ENCODE measurements around the gene ATP9A.

The ATP9A gene

DNA sequence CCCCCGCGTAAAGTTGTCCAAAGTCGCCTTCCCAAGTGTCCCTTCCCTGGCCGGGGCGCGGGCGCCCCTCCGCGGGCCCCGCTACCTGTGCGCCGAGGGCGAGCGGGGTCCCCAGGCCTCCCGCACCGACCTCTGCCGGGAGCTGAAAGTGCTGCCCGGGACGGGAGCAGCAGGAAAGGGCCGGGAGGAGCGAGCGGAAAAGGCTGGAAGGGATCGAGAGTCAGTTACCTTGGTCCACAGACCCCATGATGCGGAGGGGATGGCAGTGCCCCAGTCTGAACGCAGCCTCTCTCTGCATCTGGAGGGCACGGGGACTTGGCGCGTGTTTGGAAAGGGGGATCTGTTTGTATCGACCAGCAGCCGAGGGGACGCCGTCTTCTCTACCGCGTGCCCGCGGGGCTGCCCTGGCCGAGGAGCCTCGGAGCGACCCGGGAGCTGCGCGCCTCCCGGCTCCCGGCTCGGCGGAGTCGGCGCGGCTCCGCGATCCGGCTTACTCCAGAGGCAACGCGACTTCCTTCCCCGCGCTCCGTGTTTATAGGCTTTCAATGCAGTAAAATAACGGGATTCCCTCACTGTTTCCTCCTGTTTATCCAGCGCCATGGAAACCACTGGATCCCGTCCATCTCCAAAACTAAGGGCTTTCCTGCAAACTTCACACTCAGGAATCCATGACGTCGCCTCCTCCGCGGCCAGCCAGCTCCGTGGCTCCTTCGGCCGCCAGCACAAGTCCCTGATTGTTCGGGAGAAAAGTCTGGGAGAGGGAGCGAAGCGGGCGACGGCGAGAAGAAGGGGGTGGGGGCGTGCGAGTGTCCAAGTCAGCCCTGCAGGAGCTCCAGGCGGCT is 205.6 kb downstream of the ATP9A start:
- H3K4me1 ChIP-seq: peaks cover 11 to 22% (median 16%) of the 10 kb centered on the region in 10 experiments
- peak overlapping the region in 6 of 11 experiments; percentile 12 to 49 (median 20); a peak in 3 of 22 replicates for H3K9ac ChIP-seq
- peaks cover 62 to 81% (median 76%) of the 10 kb centered on the region in 11 experiments for H3K27me3 ChIP-seq
- peaks cover 0 to under 1% (median 0%) of the 10 kb centered on the region in 11 experiments; a peak in 1 of 22 replicates for H3K9me3 ChIP-seq (replicated peaks in 1 of 11)
- H3K27ac ChIP-seq: no peak overlapping the region
- peak overlapping the region; percentile 62 to 96 (median 81) for H3K4me2 ChIP-seq
- no peak for TF ChIP-seq Cebpa-rat (IDR thresholded peaks at IDR 0.05)
- H4K20me1 ChIP-seq: peaks cover 0 to 23% (median 12%) of the 10 kb centered on the region in 11 experiments; a peak in 11 of 22 replicates
- H3K36me3 ChIP-seq: no peaks in the 10 kb centered on the region
- peak overlapping the region; percentile 28 to 63 (median 50) for H3K4me3 ChIP-seq

DNA sequence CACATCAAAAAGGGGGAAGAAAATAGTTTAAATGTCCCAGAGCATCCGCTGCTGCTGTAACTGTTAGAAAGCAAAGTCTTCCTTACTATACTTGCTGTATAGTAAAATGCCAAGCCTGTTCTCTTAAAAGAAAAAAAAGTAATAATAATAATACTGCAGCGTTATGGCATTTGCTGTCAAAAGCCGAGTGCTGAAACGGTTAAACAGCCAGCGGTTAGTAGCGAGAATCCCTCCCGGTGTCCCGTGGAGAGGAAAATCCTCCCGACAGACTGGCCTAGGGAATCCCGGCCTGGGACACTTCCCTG is 206.2 kb downstream of the ATP9A start:
- Histone ChIP-seq H3K4me2 (peak overlapping the region; percentile 62 to 96 (median 81)), H4K20me1 (peaks cover 0 to 23% (median 12%) of the 10 kb centered on the region in 11 experiments; a peak in 11 of 22 replicates), H3K36me3 (no peaks in the 10 kb centered on the region), H3K4me1 (peaks cover 11 to 22% (median 16%) of the 10 kb centered on the region in 10 experiments), H3K9ac (0 out of 22 replicates have a peak overlapping the region, but pooled peaks of 1 of the 11 experiments have one; percentile 13), H3K27ac (no peak overlapping the region), H3K9me3 (replicated peaks in 1 of 11) (no peaks in the 10 kb centered on the region), H3K27me3 (peaks cover 62 to 81% (median 76%) of the 10 kb centered on the region in 11 experiments), H3K4me3 (peak overlapping the region; percentile 28 to 63 (median 50))
- TF ChIP-seq Cebpa-rat (IDR thresholded peaks at IDR 0.05): no peak

DNA sequence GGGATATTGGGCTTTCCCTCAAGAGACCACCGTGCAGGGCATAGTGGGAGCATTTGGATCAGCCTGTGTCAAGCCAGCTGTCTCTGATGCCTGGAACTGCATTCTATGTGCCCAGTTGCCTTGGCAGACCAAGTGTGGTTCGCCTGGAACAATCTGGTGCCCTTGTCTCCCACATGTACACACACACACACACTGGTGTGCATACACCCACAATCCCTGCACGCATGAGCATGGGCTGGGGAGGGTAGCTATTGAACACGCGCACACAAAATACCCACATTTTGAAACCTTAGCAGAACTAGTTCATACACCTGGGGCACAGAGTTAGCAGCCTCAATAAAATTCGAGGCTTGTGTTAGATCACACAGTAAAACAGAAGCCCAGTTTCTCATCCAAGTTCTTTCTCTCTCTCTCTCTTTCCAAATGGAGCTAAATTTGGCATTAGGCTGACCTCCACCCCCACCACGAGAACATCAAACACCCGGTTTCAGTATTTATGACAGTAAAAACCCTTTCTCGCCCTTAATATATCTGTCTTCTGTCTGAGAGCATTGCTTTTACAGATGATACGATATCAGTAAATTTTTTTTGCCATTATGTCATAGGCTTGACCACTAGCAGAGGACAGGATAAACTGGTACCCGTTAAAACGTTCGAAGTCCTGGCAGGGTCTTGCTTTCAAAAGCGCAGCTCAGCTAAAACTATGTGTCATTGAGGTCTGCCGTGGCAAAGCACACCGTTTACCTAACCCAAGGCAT is 207.5 kb downstream of the ATP9A start:
- Histone ChIP-seq H3K27ac (no peak overlapping the region), H3K9ac (no peak overlapping the region), H3K4me3 (no peak overlapping the region), H3K9me3 (replicated peaks in 1 of 11) (peaks cover 0 to 8% (median 0%) of the 10 kb centered on the region in 11 experiments; a peak in 3 of 22 replicates), H3K4me2 (no peak overlapping the region), H3K4me1 (peaks cover 11 to 22% (median 16%) of the 10 kb centered on the region in 10 experiments), H3K27me3 (peaks cover 62 to 74% (median 70%) of the 10 kb centered on the region in 11 experiments), H4K20me1 (peaks cover 0 to 23% (median 12%) of the 10 kb centered on the region in 11 experiments; a peak in 11 of 22 replicates), H3K36me3 (no peaks in the 10 kb centered on the region)
- TF ChIP-seq Cebpa-rat (IDR thresholded peaks at IDR 0.05): no peak

DNA sequence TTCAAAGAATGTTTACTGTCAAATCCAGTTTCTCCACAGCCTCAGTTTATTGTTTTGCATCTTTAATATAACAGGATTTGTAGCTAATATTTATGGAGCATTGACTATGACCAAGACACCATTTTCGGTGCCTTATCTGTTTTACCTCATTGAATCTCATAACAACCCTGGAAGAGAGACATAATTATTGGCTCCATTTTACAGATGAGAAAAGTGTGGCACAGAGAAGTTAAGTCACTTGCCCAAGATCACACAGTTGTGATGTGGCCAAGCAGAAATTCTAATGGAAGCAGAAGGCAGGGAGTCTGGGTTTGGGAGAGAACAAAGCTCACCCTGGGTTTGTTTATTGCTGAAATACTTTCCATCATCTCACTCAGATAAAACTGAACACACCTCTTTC is 208.1 kb downstream of the ATP9A start:
- H4K20me1 ChIP-seq: peaks cover 0 to 23% (median 12%) of the 10 kb centered on the region in 11 experiments; a peak in 11 of 22 replicates
- no peak overlapping the region for H3K4me2 ChIP-seq
- no peak overlapping the region for H3K9ac ChIP-seq
- peaks cover 57 to 67% (median 63%) of the 10 kb centered on the region in 11 experiments for H3K27me3 ChIP-seq
- H3K36me3 ChIP-seq: no peaks in the 10 kb centered on the region
- H3K4me1 ChIP-seq: peaks cover 11 to 22% (median 16%) of the 10 kb centered on the region in 10 experiments
- TF ChIP-seq Cebpa-rat (IDR thresholded peaks at IDR 0.05): no peak
- peaks cover 0 to 14% (median 0%) of the 10 kb centered on the region in 11 experiments; a peak in 3 of 22 replicates for H3K9me3 ChIP-seq (replicated peaks in 1 of 11)
- H3K4me3 ChIP-seq: no peak overlapping the region
- no peak overlapping the region for H3K27ac ChIP-seq

DNA sequence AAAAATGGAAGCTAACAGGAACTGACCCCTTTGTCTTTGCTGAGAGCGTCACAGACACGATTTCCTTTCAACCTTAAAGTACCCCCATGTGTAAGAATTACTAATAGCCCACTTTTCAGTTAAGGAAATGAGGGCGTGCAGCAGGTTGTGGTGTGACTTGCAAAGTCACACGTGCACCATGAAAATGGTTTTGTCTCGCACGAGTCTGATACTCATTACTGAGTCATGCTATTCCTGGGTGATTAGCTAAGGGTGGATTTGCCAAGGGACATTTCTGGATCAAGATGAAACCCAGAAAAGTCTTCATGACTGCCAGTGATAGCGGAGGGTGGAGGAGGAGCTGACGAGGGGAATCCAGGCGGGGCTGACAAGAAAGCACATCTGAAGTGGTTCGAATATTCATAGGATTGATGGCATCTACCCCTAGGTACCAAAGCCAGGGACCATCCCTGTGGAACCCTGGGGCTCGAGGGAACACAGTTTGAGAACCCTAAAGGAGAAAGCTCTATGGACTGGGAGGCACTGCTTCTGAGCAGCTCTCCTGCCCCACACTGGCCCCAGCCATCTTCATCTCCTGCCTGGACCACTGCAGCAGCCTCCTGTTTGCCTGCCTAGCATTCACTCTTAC is 213.5 kb downstream of the ATP9A start:
- no peaks in the 10 kb centered on the region for H3K4me1 ChIP-seq
- H3K9me3 ChIP-seq (replicated peaks in 1 of 11): peaks cover 0 to 14% (median 0%) of the 10 kb centered on the region in 11 experiments; a peak in 3 of 22 replicates
- no peak for TF ChIP-seq Cebpa-rat (IDR thresholded peaks at IDR 0.05)
- no peaks in the 10 kb centered on the region for H4K20me1 ChIP-seq
- H3K4me3 ChIP-seq: no peak overlapping the region
- peaks cover 3 to 13% (median 9%) of the 10 kb centered on the region in 11 experiments; a peak in 21 of 22 replicates for H3K27me3 ChIP-seq
- no peaks in the 10 kb centered on the region for H3K36me3 ChIP-seq
- H3K9ac ChIP-seq: no peak overlapping the region
- no peak overlapping the region for H3K4me2 ChIP-seq
- H3K27ac ChIP-seq: no peak overlapping the region

DNA sequence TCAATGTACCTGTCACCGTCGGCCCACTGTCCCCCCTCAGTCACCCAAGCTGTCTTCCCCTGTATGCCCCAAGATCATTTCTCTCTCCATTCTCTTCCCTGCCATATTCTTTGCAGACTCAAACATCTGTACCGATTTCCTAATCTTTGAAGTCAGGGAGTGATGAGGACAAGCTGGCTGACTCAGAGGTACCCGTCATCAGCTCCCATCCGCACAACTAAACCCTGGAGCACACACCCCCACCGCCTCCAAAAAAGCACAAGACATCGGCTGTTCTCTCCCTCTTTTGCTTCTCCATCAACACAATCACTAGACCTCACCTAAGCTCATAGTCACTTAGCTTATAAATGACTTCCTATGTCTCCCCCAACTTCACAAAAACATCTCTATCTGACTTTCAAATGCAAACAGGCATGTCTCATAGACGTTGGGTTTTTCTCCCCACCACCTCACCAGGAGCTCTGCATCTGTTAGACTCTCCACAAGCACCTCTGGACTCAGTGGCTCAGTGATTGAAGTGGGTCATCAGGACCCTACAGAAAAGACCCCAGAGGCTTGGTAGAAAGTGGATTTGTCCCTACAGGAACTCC is 214.2 kb downstream of the ATP9A start:
- peaks cover 0 to 6% (median 2%) of the 10 kb centered on the region in 11 experiments; a peak in 11 of 22 replicates for H3K27me3 ChIP-seq
- H3K9ac ChIP-seq: no peak overlapping the region
- no peak overlapping the region for H3K4me2 ChIP-seq
- no peaks in the 10 kb centered on the region for H4K20me1 ChIP-seq
- H3K9me3 ChIP-seq (replicated peaks in 1 of 11): peaks cover 0 to 14% (median 0%) of the 10 kb centered on the region in 11 experiments; a peak in 3 of 22 replicates
- no peaks in the 10 kb centered on the region for H3K36me3 ChIP-seq
- H3K27ac ChIP-seq: no peak overlapping the region
- no peak overlapping the region for H3K4me3 ChIP-seq
- no peaks in the 10 kb centered on the region for H3K4me1 ChIP-seq
- no peak for TF ChIP-seq Cebpa-rat (IDR thresholded peaks at IDR 0.05)

DNA sequence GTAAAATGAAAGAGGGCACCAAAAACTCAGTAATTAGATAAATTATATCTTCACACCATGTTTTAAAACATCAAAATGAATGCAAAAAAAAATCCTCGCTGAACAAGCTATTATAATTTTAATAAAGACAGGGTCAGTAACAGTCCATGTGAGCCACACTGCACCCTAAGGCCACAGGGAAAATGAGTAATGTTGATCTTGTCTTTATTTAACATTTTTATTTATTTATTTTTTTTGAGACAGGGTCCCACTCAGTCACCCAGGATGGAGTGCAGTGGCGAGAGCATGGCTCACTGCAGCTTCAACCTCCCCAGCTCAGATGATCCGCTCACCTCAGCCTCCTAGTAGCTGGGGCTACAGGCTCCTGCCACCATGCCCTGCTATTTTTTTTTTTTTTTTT is 217.0 kb downstream of the ATP9A start:
- Histone ChIP-seq H3K9ac (no peak overlapping the region), H3K4me3 (no peak overlapping the region), H3K36me3 (no peaks in the 10 kb centered on the region), H3K9me3 (replicated peaks in 1 of 11) (peaks cover 0 to 11% (median 0%) of the 10 kb centered on the region in 11 experiments; a peak in 3 of 22 replicates), H3K27me3 (no peaks in the 10 kb centered on the region), H3K4me2 (no peak overlapping the region), H3K4me1 (no peaks in the 10 kb centered on the region), H3K27ac (no peak overlapping the region), H4K20me1 (no peaks in the 10 kb centered on the region)
- no peak for TF ChIP-seq Cebpa-rat (IDR thresholded peaks at IDR 0.05)

DNA sequence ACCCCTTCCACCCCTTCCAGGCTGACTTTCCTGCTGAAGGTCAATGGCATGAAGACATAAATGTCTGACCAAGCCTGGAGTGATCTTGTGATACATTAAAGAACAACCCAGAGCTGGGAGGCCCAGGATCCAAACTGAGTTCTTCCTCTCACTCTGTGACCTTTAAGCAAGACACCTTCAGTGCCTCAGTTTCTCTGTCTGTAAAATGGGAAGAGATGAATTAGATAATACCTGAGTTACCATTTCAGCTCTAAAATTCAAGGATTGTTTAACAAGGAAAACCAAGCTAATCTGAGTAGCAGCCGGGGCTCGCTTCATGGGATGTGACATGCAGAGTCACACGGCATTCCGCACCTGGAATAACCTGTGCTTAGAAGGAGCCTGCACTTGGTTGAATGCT is 218.7 kb downstream of the ATP9A start:
- no peak for TF ChIP-seq Cebpa-rat (IDR thresholded peaks at IDR 0.05)
- Histone ChIP-seq H3K9ac (no peak overlapping the region), H3K36me3 (no peaks in the 10 kb centered on the region)

More for the DNA sequence above, 218.7 kb downstream of the ATP9A start:
- H3K9me3 ChIP-seq (replicated peaks in 1 of 11): no peaks in the 10 kb centered on the region
- no peak overlapping the region for H3K27ac ChIP-seq
- no peaks in the 10 kb centered on the region for H3K4me1 ChIP-seq
- no peaks in the 10 kb centered on the region for H4K20me1 ChIP-seq
- no peaks in the 10 kb centered on the region for H3K27me3 ChIP-seq
- no peak overlapping the region for H3K4me3 ChIP-seq
- H3K4me2 ChIP-seq: no peak overlapping the region
